GM19455 (cell line): ENCODE data around the gene UBE3D.
"Not testable (repeated sequence)": the region's sequence is repeated elsewhere in the genome, so short reads cannot be mapped to it uniquely, and the experiment has no call there.

ENCODE experiments used
- ATAC-seq: cut with Tn5 transposase; IDR thresholded peaks from one replicate; pipeline ENCODE4 v1.9.1; 2021; ENCODE audit not compliant: unreplicated experiment

The UBE3D gene

DNA sequence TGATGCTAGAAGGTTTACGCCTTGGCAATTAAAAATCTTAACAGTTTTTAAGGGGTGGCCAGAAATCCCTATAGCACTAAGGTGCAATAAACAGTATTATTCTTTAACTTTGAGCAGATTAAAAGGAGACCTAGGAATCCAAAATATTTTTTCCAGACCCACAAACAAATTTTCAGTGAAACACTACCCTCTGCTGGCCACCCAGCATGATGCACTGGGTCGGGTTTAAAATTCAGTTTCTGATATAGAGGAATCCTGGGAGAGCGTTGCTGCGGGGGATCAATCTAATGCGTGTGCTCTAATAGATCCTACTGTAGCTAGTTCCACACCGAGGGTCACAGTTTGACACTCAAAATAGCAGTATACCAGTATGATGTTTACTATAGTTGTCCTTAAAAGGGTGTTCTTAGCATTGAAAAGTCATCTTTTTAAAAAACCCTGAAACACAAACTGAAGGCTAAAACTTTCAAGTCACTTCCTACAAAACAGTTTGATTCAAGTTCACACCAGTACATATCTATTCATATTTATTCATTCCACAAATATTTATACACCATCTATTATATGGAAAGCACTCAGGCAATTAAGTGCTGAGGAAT lies 10.2 kb downstream of the UBE3D start:
- no peak for ATAC-seq

DNA sequence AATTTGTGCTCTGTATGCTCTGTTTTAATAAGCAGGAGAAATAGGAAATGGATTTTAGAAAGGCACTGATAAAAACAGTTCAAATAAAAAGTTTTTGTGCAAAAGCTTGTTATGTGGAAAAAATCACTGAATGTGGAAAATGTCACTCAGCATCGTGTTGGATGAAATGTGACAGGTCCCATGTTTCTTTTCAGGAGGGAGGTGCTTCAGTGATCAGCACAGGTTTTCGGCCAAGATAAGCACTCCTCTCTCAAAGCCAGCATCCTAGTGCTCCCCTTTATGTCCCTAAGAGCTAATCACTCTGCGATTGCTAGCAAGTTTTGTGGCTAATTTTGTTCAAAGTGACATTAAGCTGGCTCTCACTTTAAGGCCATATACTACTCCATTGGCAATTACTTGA lies 12.0 kb downstream of the UBE3D start:
- no peak for ATAC-seq

DNA sequence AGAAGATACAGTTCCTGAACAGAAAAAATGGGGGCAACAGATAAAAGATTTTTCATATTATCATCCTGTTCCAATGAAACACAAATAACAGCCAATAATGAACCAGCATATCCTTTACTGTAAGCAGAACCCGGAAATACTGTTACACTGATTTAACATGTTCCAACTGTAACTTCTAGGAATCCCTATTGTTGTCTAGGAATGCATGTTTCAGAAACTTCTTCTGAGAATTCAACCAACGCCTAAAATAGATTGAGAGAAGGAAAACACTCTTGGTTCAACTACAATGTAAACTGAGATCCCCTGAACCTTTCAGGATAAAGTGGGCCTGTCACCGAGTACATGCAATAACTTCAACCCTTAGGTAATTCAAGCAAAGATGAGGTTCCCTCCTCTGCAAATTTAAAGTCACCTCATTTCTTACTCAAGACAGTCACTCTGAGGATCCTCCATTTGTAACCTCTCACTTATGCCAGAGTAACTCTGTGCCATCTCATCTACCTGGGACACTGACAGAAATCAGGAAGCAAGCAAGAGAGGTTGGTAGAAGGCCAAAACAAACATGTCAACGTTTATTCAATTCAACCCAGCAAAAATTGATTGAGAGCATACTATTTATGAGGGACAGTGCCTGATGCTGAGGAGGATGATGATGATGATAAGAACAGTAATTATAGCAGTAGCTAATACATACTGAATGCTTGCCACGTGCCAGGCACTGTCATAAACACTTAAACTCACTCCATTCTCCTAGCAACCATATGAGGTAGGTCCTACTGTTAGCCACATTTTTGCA lies 14.1 kb downstream of the UBE3D start:
- ATAC-seq = no peak

DNA sequence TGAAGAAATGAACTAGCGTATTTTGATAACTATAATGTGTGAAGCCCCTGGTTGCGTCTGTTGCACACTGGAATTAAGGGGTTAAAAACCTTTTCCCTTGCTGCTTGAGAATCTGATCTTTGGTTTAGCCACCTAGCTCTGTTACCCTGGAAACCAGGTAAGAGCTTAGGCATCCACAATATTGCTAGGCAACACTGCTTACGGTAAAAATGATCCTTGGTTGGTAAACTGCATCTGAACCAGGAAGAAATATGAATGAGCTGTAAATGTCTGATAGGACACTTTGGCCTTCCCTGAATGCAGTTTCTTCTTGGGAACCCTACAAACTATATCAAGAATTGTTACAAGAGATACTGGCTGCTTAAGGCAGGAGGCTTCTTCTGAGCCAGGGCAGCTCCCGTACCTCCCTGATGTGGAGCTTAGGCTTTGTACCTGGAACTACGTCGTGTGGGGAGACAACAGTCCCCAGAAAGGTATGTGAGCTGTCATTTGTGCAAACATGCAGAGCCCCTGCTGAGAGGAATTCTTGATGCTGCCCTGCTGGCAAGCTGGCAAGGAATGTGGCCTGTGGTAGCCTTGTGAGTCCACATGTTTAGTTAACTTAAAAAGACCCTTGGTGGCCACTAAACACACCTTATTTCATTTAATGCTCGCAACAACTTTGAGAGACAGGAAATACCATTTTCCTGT lies 18.4 kb downstream of the UBE3D start:
- no peak for ATAC-seq

DNA sequence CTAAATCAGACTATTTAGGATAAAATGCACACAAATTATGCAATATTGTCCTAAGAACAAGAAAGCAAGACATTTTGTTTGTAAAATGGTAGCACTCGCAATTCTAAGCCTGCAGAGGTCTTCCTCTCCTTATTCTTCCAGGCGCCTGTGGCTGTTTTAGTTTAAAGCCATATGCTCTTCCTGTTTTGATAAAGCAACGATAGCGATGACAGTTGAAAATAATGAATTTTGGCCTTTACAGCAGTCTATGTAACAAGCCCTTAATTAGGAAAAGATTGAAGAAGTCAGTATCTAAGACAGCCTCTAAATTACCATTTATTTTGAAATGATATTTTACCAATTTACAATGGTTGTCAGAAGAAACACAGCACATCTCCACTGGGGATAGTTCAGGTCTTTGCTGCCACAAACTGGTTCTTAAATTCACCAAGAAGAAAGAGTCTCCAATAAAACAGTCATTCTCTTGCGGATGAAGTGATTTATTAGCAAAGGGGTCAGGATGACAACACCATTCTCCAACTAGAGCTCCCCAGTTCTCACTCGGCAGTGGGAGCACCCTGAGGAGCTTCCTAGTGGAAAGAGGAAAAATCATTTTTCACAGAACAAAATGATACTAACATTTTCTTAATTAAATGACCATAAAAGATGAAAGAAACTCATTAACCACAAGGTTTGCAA lies 21.4 kb downstream of the UBE3D start:
- no peak for ATAC-seq

DNA sequence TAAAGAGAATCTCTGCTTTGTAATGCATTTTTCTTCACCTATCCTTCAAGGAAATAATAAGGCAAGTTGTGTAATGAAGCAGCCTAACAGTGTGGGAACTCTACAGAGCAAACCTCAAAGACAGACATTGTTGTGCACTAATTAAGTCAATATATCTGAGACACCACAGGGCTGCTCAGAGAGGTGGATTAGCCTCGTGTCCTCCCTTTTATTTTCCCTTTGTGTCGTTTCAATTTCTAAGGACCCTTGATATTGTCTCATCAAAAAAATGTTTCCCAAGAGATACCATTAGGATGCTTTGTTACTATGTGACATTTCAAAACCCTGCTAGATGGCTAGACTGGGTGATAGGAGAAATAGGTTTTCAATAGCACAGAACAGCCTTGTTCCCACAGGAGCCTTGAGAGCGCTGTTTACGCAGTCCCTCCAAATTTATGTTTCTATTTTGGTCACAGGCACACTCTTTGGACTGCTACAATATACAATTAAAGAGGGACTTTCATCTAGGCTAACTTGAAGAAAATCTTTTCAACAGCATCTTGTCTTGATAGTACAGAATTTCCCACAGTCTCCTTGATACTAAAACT lies 23.1 kb downstream of the UBE3D start:
- ATAC-seq = no peak

DNA sequence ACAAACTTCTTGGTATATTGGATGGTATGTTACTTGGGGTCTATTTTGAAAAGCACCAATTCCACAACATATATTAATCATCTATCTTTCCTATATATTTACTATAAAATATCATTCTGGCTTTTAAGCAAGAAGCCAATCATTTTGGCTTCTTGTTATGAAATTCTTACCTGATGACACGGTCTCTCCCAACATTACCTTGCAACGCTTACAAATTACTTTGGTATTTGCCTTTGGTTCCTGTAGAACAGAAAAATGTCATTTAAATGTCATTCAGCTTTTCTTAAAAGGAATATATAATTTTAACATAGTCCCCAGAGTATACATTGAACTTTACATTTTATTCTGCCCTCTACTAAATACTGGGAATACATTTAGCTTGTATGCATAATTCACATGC lies 27.4 kb downstream of the UBE3D start:
- ATAC-seq = no peak

DNA sequence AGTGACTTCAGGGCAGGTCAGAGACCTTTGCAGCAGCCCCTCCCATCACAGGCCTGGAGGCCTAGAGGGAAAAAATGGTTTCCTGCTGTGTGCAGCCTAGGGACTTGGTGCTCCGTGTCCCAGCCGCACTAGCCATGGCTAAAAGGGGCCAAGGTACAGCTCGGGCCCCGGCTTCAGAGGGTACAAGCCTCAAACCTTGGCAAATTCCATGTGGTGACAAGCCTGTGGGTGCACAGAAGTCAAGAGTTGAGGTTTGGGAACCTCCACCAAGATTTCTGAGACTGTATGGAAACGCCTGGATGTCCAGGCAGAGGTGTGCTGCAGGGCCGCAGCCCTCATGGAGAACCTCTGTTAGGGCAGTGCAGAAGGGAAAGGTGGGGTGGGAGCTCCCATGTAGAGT lies 34.0 kb downstream of the UBE3D start:
- no peak for ATAC-seq

DNA sequence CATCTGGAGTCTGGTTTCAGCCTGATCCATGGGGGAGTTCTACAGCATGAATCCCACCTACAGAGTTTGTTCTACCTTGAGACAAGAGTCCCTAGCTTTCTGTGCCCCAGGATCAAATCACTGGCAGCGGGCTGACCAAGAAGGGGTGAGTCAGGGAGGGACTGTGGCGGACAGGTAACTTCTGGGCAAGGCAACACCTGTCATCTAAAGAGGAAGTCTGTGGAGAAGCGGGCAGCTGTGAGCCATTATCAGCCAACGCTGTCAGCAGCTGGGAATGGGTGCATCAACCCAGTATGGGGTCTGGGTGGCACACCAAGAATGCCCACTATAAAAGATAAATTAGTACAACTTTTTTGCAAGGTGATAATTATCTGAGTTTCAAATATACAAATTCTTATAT lies 45.9 kb downstream of the UBE3D start:
- no peak for ATAC-seq

DNA sequence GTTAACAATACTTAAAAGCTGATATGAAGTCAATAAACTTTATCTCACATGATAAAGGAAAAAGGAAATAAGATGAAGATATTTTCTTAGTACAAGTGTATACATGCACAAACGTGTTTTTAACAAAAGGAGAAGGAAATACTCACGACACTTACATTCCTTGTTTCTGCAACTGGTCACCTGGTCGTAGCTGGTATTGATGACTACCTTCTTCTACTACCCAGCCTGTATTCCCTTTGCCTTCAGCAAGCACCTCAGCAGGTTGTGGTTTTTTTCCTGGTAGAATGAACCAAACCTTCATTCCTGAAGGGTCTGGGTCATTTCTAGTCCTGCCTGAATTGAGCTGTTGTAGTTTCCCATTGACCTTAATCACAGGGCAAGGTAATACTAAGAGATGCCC lies 54.5 kb downstream of the UBE3D start:
- not testable (repeated sequence) for ATAC-seq

DNA sequence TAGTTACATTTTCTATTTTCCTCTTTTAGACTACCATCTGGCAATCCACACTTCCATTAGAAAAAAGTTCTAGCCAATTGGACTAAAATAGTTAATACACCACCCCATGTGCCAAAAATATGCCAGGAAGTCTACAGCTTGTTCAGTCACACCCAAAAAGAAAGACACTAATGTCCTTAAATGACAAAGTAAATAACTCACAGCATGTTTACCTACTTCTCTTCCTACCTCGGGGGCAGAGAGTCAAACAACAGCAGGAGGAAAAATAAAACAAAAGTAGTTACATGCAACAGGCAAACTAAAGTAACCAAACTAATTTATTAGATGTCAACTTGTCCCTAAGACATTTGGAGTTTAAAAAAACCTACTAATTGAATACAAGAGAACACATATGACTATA lies 57.0 kb downstream of the UBE3D start:
- ATAC-seq = no peak

DNA sequence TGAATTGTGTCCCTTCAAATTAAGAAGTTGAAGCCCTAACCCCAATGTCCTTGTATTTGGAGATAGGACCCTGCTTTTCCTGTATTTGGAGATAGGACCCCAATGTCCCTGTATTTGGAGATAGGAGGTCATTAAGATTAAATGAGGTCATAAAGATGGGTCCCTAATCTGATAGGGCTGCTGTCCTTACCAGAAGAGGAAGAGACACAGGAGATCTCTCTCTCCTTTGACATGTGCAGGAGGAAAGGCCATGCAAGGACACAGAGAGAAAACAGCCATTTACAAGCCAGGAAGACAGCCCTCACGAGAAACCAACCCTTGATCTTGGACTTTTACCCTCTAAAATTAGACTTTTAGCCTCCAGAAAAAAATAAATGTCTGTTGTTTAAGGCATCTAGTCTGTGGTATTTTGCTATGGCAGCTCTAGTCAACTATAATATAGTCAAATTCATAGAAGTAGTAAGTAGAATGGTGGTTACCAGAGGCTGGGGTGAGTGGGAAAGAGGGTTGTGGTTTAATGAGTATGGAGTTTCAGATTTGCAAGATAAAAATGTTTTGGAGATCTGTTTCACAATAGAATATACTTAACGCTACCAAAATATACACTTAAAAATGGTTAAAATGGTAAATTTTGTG lies 59.3 kb downstream of the UBE3D start:
- no peak for ATAC-seq

DNA sequence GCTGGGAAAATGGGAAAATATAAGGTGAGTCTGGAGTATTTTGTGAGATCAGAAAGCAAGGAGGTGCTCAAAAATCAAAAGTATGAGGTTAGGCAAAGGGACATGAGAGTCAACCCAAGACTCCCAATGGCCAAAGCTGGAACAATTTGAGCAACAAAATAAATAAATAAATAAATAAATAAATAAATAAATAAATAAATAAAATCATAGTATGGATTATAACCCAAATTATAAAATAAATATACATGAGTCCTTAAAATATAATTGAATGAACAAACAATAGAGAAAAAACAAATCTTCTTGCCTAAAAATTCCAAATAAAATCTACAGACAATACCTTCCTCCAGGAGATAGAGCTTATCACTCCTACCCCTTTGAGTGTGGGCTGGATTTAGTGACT lies 69.5 kb downstream of the UBE3D start:
- ATAC-seq = no peak

DNA sequence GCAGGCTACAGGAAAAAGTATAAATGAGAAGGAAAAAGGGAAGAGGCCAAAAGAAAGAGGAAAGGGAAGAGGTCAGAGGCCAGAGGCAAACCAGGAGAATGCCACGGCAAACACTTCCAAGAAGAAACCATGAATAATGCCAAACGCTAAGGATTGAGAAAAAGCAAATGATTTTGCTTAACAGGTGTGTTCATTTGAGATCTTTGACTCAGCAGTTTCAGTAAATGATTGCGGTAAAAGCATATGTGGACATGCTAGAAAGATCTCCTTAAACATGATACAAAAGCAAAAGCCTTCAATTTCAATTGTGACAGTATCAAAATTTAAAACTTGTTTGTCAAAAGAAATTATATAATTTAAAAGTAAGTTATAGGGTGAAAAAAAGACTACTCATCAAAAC lies 70.6 kb downstream of the UBE3D start:
- ATAC-seq = no peak

DNA sequence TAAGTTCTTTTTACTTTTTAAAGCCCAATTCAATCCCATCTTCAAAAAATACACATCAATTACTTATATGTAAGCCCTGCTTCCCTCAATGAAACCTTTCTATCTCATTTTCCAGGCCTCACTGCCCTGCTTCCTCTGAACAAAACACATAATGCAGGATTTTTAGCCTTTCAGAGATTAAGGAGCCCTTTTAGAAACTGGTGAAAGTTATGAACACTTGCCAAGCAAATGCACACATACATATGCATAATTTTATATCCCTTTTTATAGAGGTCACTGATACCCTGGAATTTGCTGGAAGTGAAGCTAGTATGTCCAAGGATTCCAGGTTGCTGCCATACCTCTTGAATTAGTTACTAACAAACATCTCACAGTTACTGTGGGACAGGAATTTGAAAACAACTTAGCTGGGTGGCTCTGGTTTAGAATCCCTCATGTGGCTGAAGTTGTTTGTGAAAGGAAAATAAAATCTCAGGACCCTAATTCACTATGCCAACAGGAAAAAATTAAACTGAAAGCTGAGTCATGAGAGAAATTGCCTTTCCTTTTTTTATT lies 75.8 kb downstream of the UBE3D start:
- no peak for ATAC-seq

DNA sequence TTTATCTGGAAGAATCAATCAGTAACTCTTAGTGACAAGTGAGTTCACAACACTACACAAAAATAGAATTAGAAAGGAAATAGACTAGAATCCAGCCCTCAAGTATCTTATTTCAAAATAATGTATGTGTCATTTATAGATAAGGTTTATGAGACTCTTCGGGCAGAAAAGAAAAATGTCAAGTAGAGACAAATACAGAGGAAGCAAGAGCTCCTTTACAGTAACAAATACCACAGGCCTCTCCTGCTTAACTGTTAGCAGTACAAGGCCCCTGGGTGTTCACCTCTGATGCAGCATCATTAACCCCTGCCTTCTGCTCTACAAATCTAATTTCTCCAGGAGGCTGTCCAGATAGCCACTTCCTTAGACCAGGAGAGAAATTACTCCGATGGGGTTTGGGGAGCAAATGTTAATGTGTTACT lies 76.7 kb downstream of the UBE3D start:
- ATAC-seq = no peak

DNA sequence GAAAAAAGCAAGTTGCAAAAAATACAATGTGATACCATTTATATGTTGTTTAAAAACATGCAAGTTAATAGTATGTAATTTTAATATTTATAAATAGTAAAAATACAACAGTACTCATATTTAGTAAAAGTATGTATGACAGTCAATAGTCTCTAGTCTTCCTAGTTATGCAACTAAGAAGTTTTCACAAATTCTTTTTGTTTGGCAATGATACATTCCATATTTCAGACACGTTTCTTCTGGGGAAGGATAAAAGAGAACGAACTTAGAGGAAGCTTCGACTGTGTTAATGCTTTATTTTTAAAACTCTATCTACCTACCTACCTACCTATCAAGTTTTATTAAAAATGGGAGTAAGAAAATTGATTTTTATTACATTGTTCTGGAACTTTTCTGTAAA lies 77.7 kb downstream of the UBE3D start:
- ATAC-seq = no peak

DNA sequence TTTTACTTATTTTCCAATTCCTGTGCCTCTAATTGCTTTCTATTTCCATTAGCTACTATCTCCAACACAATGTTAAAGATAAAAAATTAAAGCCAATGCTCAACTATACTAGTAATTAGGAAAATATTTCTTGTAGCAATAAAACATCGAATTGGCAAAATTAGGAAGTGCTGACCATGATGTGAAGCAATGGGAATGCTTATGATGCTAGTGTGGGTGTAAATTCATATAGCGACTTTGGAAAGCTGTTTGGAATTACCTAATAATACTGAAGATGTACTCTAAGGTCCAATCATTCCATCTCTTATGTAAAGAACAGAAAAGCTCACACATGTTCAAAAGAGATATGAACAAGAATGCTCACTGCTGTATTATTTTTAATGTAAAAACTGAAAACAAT lies 78.2 kb downstream of the UBE3D start:
- no peak for ATAC-seq

DNA sequence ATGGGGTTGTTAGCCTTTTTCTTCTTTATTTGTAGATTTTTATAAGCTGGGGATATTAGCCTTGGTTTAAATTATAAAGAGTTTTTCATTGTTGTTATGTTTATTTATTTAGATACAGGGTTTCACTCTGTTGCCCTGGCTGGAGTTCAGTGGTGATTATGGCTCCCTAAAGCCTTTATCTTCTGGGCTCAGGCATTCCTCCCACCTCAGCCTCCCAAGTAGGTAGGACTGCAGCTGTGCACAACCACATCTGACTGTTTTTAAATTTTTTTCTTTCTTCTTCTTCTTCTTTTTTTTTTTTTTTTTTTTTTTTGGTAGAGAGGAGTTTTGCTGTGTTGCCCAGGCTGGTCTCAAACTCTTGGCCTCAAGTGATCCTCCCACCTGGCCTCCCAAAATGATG lies 80.9 kb downstream of the UBE3D start:
- no peak for ATAC-seq

DNA sequence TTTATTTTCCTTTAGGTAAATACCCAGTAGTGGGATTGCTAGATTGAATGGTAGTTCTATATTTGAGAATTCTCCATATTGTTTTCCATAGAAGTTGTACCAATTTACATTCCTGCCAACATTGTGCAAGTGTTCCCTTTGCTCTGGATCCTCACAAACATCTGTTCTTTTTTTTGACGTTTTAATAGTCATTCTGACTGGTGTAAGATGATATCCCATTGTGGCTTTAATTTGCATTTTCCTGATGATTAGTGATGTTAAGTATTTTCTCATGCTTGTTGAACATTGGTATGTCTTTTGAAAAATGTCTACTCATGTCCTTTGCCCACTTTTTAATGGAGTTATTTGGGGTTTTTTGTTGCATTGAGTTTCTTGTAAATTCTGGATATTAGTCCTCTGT lies 85.6 kb downstream of the UBE3D start:
- no peak for ATAC-seq

DNA sequence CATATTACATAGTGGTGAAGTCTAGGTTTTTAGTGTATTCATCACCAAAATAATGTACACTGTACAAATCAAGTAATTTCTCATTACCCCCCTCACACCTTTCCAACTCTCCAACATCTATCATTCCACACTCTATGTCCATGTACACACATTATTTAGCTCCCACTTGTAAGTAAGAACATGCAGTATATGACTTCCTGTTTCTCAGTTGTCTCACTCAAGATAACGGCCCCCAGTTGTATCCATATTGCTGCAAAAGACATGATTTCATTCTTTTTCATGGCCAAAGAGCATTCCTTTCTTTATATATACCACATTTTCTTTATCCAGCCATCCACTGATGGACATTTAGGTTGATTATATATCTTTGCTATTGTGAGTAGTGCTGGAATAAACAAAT lies 86.0 kb downstream of the UBE3D start:
- no peak for ATAC-seq
